Measurements from ENCODE around the gene SCT. TPM values are rescaled to one million over a fixed set of nuclear protein-coding genes. Genes with fewer than 3 reads are reported as not detected.

SCT gene
- total RNA-seq, 1 experiment from 2014 or later: not detected

GRCh38 chr11:637593-638521, 10.9 kb upstream of the SCT start:
- H3K9me3 ChIP-seq (replicated peaks): no peaks in the 10 kb centered on the region
- H3K36me3 ChIP-seq: no peaks in the 10 kb centered on the region
- H3K4me1 ChIP-seq: peaks cover 3% of the 10 kb centered on the region
- H3K27me3 ChIP-seq: no peaks in the 10 kb centered on the region
- H3K27ac ChIP-seq: no peak overlapping the region
- no peak overlapping the region for H3K4me3 ChIP-seq
- no peak for DNase-seq

GRCh38 chr11:637333-637592, 10.3 kb upstream of the SCT start:
- no peaks in the 10 kb centered on the region for H3K27me3 ChIP-seq
- no peak overlapping the region for H3K4me3 ChIP-seq
- DNase-seq: no peak
- H3K4me1 ChIP-seq: peaks cover 8% of the 10 kb centered on the region
- H3K36me3 ChIP-seq: no peaks in the 10 kb centered on the region
- no peak overlapping the region for H3K27ac ChIP-seq
- H3K9me3 ChIP-seq (replicated peaks): no peaks in the 10 kb centered on the region

- no peaks in the 10 kb centered on the region for H3K9me3 ChIP-seq (replicated peaks)
- H3K4me3 ChIP-seq: no peak within 1 kb of the TSS
- no peak within 1 kb of the TSS for H3K27ac ChIP-seq
- DNase-seq: no peak
- no peaks in the 10 kb centered on the region for H3K36me3 ChIP-seq
- H3K4me1 ChIP-seq: peaks cover 8% of the 10 kb centered on the region
- no peaks in the 10 kb centered on the region for H3K27me3 ChIP-seq
Observed at GRCh38 chr11:636511-637332, 9.7 kb upstream of the SCT start, which contains the start of gene DRD4. DRD4 (plus strand) TSS chr11:637269; CDS start chr11:637305, 36 bp downstream.

GRCh38 chr11:635945-636510, 9.0 kb upstream of the SCT start:
- DNase-seq: no peak
- Histone ChIP-seq H3K9me3 (replicated peaks) (no peaks in the 10 kb centered on the region), H3K4me1 (peaks cover 8% of the 10 kb centered on the region), H3K4me3 (no peak overlapping the region), H3K27me3 (no peaks in the 10 kb centered on the region), H3K36me3 (no peaks in the 10 kb centered on the region), H3K27ac (no peak overlapping the region)

- no peak for DNase-seq
Observed at GRCh38 chr11:630871-631270, 3.9 kb upstream of the SCT start.

GRCh38 chr11:629237-629583, 2.2 kb upstream of the SCT start:
- Histone ChIP-seq H3K27me3 (no peaks in the 10 kb centered on the region), H3K27ac (peak overlapping the region; percentile 30), H3K36me3 (no peaks in the 10 kb centered on the region), H3K4me1 (peaks cover 20% of the 10 kb centered on the region), H3K4me3 (no peak overlapping the region), H3K9me3 (replicated peaks) (no peaks in the 10 kb centered on the region)
- DNase-seq: peak; percentile 46 to 56

More at GRCh38 chr11:630871-631270, 3.9 kb upstream of the SCT start:
- H3K36me3 ChIP-seq: no peaks in the 10 kb centered on the region
- H3K4me3 ChIP-seq: no peak overlapping the region
- H3K4me1 ChIP-seq: peaks cover 19% of the 10 kb centered on the region
- H3K27me3 ChIP-seq: no peaks in the 10 kb centered on the region
- no peaks in the 10 kb centered on the region for H3K9me3 ChIP-seq (replicated peaks)
- H3K27ac ChIP-seq: no peak overlapping the region

GRCh38 chr11:628056-628455, 1.1 kb upstream of the SCT start:
- Histone ChIP-seq H3K4me3 (no peak overlapping the region), H3K4me1 (peaks cover 25% of the 10 kb centered on the region), H3K27ac (peak overlapping the region; percentile 27), H3K9me3 (replicated peaks) (no peaks in the 10 kb centered on the region), H3K36me3 (no peaks in the 10 kb centered on the region), H3K27me3 (no peaks in the 10 kb centered on the region)
- no peak for DNase-seq

GRCh38 chr11:627308-627576, 261 bp upstream of the SCT start:
- no peaks in the 10 kb centered on the region for H3K27me3 ChIP-seq
- H3K4me3 ChIP-seq: no peak overlapping the region
- H3K9me3 ChIP-seq (replicated peaks): no peaks in the 10 kb centered on the region
- H3K27ac ChIP-seq: no peak overlapping the region
- H3K4me1 ChIP-seq: peaks cover 18% of the 10 kb centered on the region
- H3K36me3 ChIP-seq: no peaks in the 10 kb centered on the region
- no peak for DNase-seq

GRCh38 chr11:625636-626268, 1.2 kb downstream of the SCT start:
- H3K9me3 ChIP-seq (replicated peaks): no peaks in the 10 kb centered on the region
- H3K4me1 ChIP-seq: peaks cover 18% of the 10 kb centered on the region
- H3K4me3 ChIP-seq: no peak overlapping the region
- no peak overlapping the region for H3K27ac ChIP-seq
- no peaks in the 10 kb centered on the region for H3K27me3 ChIP-seq
- H3K36me3 ChIP-seq: no peaks in the 10 kb centered on the region
- DNase-seq: no peak

- Histone ChIP-seq H3K4me3 (no peak within 1 kb of the TSS), H3K4me1 (peaks cover 17% of the 10 kb centered on the region), H3K36me3 (no peaks in the 10 kb centered on the region), H3K9me3 (replicated peaks) (no peaks in the 10 kb centered on the region), H3K27ac (no peak within 1 kb of the TSS), H3K27me3 (no peaks in the 10 kb centered on the region)
- DNase-seq: peak in 1 of 2 experiments; percentile 35
Observed at GRCh38 chr11:624705-625635, 2.0 kb downstream of the SCT start, which contains the start of gene CDHR5. CDHR5 (minus strand) TSS chr11:624955; CDS start chr11:624902, 53 bp downstream.

GRCh38 chr11:623999-624704, 2.8 kb downstream of the SCT start:
- no peaks in the 10 kb centered on the region for H3K27me3 ChIP-seq
- DNase-seq: peak; percentile 52 to 73

GRCh38 chr11:623349-623869, 3.6 kb downstream of the SCT start:
- peaks cover 10% of the 10 kb centered on the region; the same call in 1 of the 2 replicates for H3K4me1 ChIP-seq
- DNase-seq: no peak
- no peak overlapping the region for H3K27ac ChIP-seq
- H3K36me3 ChIP-seq: no peaks in the 10 kb centered on the region
- H3K27me3 ChIP-seq: no peaks in the 10 kb centered on the region
- H3K9me3 ChIP-seq (replicated peaks): no peaks in the 10 kb centered on the region
- no peak overlapping the region for H3K4me3 ChIP-seq

More at GRCh38 chr11:623999-624704, 2.8 kb downstream of the SCT start:
- no peaks in the 10 kb centered on the region for H3K36me3 ChIP-seq
- no peak overlapping the region for H3K27ac ChIP-seq
- no peaks in the 10 kb centered on the region for H3K9me3 ChIP-seq (replicated peaks)
- no peak overlapping the region for H3K4me3 ChIP-seq
- H3K4me1 ChIP-seq: peaks cover 11% of the 10 kb centered on the region

- Histone ChIP-seq H3K27me3 (no peaks in the 10 kb centered on the region), H3K36me3 (no peaks in the 10 kb centered on the region; the same call in 1 of the 2 replicates)
- no peak for DNase-seq
Observed at GRCh38 chr11:621838-622237, 5.1 kb downstream of the SCT start.

More at GRCh38 chr11:621838-622237, 5.1 kb downstream of the SCT start:
- Histone ChIP-seq H3K9me3 (replicated peaks) (no peaks in the 10 kb centered on the region), H3K4me3 (no peak overlapping the region), H3K27ac (no peak overlapping the region), H3K4me1 (peaks cover 7% of the 10 kb centered on the region; the same call in 1 of the 2 replicates)
